ENCODE data around the gene TNN.
"Not testable (repeated sequence)": the region's sequence is repeated elsewhere in the genome, so short reads cannot be mapped to it uniquely, and the experiment has no call there.

The TNN gene

DNA sequence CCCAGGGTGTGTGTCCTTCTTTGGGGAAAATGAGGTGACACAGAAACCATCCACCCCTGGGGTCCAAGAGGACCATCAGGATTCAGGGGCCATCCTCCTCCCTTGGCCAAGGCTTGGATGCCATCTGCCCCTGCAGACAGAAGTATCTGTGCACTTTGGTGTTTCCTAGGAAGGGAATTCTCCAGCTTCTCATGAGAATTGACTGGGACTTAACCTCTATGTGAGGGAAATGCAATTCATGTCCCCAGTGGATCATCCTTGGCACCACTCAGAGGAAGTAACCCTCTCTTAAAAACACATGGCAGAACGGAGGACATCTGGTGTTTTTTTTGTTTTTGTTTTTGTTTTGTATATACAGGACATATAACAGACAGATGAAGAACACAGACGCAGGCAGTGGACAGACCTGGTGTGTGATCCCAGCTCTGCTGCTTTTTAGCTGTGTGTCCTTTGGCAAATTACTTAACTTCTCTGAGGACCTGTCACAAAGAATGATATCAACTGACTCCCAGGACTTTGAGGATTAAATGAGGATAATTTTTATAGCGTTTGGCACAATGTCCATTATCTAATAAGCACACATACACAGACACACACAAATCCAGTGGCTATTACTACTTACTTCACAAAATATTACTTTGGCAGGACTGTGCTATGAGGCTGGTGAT, 3.8 kb downstream of the TNN start:
- ATAC-seq: no peak

DNA sequence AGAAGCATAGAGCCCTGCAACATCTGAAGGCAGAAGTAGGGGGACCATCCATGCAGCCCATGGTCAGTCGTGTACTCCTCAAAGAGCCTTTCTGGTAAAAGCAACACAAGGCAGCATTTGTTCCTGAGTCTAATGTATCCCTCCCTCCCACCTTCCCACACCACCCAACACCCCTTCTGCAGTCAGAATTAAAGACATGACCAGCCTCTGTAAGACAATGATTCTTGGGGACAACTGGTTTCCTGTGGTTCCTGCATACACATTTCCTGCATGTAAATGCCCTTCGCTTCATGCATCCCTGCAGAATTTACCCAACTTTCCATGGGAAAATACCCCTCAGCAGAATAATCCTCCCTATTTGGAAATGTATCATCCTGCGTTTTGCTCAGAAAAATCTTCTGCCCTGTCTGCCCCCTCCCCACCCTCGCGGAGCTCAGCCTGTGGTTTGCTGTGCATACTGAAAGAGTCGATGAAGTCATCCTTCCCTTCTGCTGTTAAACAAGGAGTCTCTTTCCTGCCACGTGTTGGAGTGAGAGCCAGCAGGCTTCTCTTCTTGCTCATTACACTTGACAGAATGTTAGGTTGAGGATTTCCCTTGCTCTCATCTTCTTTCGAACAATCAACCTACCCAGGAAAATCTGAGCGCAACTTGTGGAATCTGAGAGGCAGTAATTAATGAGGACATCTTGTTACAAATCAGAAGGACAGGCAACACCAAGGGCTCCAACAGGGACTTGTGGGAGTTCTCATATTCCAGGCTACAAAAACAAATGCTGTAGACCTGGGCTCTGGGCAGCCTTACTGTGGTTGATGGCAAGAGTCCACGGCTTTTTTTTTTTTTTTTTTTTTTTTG, 4.7 kb downstream of the TNN start:
- ATAC-seq: peak in 1 of 2 donors; percentile 21

DNA sequence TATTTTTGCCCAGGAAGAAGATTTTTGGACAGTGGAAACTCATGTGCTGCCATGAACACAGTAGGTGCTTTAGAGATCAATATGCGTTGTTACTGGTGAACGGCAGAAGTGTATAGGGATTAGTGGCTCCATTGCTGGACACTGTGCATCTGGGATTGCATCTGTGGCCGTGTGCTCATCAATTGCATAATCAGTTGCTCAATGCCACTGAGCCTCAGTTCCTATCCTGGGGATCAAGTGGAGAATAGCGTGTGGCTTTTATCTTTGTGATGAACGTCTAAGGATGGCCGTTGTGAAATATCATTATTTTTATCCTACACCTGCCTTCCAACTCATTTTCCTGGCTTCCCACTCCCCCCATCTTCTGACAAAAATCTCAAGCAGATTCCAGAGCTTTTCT, 5.4 kb downstream of the TNN start:
- ATAC-seq: no peak

DNA sequence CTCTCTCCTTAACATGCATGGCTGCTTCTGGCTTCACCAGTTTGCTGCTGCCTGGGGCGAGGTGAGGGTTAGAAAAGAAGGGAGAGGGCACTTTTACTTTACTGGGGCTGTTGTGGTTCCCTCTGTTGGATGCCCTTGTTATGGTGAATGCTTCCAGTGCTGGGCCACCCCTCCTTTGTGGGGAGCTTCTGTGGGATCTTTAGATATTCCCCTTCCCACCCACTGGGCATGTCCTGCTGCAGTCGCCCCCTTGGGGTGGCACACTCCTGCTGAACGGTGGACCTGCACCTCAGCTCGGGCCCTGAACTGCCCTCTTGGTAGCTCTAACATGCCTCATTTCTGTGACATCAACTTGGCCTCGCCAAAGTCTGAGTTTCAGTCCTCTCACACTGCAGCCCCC, 6.0 kb downstream of the TNN start:
- ATAC-seq: no peak

DNA sequence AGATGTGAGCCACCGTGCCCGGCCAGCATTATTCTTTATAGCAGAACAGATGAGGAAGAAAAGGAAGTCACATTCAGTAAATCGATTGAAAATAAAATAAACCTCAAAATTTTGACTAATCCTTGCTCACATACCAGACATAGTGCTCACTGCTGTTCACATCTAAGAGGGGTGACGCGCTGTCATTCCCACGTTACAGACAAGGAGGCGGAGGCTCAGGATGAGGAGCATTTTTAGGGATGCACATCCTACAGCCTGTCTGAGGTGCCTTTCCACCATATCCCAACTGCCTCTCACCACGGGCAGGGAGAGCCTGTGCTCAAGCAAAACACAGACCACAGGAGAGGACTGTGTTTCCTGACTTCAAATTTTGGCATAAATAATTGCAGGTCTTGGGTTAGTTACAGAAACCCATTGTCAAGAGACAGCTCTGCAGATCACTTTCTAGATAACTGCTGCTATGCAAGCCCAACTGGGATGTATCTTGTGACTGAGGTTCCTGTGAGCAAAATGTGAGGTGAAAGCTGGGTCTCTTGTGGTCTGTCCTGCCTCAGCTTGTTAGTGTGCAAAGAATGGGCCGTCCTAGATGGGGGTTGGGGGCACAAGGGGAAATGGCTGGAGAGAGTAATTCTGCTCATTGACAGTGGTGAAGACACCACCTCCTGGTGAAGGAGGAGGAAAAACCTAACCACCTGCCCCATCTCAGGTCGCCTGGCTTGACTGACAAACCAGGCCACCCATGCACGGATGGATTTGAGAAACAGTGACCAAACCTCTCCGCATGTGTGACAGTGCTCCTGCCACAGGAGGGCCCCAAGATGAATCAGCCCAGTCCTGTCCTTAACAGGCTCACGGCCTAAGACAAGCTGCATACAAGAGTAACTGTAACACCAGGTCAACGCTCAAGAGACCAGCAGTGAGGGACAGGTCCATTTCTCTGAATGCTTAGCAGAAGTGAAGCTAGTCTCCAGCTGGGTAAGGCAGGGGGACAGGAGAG, 8.2 kb downstream of the TNN start:
- ATAC-seq: no peak

DNA sequence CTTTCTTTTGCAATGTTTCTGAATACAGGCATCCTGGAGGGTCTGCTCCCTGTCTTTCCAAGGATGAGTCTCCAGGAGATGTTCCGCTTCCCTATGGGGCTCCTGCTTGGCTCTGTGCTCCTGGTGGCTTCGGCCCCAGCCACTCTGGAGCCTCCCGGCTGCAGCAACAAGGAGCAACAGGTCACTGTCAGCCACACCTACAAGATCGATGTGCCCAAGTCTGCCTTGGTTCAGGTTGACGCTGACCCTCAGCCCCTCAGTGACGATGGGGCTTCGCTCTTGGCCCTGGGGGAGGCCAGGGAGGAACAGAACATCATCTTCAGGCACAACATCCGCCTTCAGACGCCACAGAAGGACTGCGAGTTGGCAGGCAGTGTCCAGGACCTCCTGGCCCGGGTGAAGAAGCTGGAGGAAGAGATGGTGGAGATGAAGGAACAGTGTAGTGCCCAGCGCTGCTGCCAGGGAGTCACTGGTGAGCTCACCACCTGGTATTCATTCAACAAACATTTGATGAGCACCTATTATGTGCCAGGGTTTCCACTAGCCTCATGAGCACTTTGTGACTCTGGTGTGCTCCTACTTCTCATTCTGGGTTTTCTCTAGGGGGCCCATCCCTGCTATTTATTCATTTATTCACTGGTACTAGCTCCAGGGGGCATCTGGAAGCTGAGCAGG, 9.9 kb downstream of the TNN start:
- ATAC-seq: no peak

DNA sequence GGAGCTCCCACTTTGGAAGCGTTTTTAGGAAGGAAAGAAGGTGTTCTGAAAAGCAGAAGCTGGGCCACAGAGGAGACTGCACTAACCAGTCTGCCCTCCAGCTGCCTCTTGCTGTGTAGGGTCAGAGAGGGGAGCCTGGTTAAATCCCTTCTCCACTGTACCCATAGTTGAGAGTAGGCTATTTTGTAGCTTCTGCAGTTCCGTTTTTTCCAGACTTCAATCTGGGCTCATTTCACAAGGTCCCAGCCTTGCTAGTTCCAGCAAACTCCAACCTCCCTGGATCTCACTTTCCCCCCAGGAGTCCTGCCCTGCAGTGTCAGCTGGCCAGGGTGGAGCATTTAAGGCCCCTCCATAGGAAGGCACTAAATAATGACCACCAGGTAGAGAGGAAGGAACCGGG, 11.0 kb downstream of the TNN start:
- no peak for ATAC-seq

DNA sequence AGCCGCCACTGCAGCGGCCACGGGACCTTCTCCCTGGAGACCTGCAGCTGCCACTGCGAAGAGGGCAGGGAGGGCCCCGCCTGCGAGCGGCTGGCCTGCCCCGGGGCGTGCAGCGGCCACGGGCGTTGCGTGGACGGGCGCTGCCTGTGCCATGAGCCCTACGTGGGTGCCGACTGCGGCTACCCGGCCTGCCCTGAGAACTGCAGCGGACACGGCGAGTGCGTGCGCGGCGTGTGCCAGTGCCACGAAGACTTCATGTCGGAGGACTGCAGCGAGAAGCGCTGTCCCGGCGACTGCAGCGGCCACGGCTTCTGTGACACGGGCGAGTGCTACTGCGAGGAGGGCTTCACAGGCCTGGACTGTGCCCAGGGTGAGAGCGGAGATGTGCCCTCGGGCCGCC, 11.7 kb downstream of the TNN start:
- no peak for ATAC-seq

DNA sequence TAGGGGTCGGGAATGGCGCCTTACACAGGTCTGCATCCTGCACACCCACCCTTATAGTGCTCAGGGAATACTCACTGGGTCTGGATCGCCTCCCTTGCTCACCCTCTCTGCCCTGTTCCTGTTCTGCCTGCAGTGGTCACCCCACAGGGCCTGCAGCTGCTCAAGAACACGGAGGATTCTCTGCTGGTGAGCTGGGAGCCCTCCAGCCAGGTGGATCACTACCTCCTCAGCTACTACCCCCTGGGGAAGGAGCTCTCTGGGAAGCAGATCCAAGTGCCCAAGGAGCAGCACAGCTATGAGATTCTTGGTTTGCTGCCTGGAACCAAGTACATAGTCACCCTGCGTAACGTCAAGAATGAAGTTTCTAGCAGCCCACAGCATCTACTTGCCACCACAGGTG, 12.4 kb downstream of the TNN start:
- no peak for ATAC-seq

DNA sequence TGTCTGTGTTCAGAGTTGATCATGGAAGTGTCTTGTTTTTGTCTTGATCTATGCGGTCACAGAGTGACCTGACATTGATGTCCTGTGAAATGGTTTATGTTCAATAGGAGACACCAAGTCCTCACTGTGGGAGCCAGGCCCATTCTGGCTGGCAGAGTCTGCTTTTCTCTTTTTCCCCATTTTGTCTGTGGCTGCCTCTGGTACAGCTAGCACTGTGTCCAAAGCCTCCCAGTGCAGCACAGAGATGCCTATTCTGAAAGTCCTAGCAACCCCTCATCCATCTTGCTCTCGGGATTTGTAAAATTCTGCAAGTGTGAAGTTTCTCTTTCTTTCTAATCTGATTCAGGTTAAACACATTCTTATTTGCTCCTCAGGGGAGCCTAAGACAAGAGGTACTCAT, 14.3 kb downstream of the TNN start:
- ATAC-seq: no peak

DNA sequence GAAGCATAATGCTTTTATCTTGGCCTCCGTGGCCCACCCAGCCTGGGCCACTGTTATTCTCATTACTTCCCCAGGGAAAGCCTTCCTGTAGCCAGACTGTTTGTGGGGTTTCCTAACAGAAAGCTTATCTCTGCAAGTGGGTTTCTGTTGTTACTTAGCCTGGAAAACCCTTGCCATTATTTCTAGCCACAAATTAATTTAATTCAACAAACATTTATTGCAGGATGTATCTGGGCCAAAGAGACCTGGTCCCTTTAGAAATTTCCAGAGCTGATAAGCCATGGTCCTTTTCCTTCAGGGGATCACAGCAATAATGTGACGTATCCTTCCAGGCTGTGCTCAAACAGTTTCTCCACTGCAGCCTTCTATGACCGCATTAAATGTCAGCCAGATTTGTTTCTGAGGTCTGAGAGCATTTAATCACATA, 20.9 kb downstream of the TNN start:
- no peak for ATAC-seq

DNA sequence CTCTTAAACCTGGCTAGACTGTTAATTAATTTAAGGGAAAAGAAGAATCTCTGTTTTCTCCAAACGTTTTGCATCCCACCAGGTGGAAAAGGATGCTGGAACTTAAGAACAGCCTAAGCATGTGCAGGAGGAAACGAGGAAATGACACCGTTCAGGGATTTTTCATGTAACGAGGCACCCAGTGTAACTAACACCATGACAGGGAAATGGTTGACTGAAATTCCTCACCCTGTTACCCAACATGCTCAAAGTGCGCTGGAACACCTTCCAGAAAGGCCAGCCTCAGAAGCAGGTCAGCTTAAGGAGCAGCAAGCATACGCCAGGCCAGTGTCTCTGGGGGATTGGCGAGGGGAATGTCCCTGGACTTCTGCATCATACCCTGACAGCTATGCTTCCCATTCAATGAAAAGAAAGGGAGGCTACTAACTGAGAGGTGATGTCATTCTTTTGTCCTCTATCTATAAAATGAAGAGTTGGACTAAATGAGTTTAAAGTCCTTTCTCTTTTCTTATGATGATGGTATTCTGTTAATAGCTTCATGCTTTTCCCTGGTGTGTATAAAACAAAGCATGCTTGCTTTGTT, 21.6 kb downstream of the TNN start:
- no peak for ATAC-seq

DNA sequence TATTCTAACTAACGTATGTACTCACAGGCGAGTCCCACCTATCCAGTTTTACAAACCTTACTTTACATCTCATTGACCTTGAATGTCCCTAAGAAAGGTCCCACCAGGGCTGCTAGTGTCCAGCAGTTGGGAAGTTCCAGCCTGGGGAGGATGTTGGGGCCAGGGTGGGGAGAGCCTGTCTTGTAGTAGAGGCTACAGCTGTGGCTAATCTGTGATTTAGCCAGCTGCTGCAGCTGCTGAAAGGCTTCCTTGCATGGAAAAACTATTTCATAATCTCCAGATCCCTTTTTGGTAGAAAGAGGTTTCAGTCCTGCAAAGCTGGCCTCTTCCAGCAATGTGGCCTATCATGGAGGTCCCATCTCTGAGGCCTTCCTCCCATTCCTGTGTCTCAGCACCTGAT, 23.1 kb downstream of the TNN start:
- ATAC-seq: no peak

DNA sequence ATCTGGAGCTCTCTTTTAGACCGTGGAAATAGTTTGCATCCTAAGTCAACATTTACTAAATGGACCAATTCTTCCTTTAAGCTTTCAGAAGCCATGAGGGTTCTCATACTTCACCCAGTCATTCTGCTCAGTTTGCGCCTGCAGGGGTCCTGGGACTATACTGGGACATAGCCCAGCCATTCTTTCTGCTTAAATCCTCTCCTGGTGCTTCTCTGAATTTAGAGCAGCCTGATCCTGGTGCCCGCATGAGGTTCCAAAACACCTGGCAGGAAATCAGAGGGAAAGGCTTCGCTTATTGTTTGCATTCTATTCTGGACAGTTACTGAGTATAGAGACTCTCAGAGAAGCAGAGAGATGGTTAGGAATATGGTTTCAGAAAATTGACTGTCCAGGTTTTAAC, 27.0 kb downstream of the TNN start:
- ATAC-seq: no peak

DNA sequence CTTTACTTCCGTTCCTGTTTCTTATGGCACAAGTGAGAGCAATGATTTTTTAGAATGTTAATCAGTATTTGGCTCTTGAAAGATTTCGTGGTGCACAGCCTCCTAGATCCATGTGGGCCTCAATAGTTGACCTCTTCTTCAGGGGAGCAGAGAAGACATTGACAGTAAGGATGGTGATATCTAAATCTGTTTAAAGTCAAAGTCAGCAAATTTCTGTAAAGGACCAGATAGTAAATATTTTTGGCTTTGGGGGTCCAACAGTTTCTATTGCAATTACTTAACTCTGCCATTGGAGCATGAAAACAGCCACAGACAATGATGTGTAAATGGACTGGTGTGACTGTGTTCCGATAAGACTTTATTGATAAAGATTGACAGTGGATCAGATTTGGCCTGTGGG, 27.4 kb downstream of the TNN start:
- no peak for ATAC-seq

DNA sequence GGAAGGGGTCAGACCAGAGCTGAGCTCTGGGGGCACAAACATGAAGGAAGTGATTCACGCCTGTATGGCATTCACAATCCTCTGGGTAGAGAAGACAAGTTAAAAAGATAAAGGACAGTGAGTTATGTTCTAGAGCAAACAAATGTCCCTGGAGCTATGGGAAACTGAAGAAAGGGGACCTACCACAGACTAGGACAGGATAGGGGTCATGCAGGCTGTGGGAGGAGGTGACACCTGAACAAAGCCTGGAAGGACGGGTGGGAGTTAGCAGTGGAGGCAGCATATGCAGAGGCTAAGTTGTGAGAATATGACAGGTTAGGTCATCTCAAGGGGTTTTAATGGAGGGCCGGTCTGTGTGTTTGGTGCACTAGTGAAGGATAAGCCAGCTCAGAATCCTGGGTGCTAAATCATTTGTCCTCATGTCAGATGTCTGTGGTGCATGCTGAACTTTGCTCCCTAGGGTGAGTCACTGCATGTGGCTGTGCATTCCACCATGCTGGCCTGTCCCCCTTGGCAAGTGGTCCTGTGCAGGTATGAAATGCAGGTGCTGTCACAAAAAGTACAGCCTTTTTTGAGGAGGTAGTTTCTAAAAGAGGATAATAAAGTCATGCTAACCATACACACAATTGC, 28.5 kb downstream of the TNN start:
- no peak for ATAC-seq

DNA sequence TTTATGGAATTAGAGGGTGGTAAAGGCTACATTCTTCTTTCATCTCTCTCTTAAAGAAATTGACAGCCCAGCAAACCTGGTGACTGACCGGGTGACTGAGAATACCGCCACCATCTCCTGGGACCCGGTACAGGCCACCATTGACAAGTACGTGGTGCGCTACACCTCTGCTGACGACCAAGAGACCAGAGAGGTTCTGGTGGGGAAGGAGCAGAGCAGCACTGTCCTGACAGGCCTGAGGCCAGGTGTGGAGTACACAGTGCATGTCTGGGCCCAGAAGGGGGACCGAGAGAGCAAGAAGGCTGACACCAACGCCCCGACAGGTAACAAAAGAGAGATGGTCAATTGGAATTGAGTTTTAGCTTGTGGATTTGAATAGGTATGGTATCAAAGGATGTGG, 29.7 kb downstream of the TNN start:
- ATAC-seq: no peak

DNA sequence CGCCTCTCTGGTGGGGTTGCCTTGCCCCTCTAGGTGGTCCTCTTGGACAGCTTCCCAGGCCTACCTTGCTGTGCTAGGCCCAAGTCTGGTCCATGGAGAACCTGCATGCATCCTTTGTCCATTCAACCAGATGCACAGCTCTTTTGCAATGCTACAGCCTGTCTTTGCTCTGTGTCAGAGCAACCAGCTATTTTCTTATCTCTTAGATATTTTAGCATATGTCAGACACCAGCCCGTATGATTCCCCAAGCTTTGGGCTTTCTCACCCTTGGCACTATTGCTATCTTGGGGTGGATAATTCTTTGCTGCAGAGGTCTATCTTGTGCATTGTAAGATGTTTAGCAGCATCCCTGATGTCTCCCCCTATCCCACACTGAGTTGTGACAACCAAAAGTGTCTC, 32.3 kb downstream of the TNN start:
- ATAC-seq: no peak

DNA sequence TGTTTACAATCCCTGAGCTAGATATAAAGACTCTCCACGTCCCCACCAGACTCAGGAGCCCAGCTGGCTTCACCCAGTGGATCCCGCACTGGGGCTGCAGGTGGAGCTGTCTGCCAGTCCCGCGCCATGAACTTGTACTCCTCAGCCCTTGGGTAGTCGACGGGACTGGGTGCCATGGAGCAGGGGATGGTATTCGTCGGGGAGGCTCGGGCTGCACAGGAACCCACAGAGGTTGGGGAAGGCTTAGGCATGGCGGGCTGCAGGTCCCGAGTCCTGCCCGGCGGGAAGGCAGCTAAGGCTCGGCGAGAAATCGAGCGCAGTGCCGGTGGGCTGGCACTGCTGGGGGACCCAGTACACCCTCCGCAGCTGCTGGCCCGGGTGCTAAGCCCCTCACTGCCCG, 34.5 kb downstream of the TNN start:
- not testable (repeated sequence) for ATAC-seq

DNA sequence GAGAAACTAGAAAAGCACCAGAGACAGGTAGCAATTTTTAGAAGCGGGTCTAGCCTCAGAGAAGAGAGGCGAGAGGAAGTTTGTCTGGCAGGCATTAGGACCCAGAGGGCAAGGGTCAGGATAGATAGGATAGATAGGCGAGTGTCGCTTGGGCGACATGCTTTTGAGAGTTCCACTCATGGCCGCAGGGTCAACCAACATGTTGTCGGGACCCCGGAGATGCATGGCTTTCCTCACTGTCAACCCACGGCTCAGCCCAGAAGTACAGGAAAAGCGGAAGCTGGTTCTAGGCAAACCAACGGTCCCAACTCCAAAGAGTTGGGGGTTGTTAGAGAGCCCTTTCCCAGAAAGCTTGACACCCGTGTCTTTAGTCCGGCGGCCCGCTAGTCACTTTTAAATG, 38.9 kb downstream of the TNN start:
- not testable (repeated sequence) for ATAC-seq

DNA sequence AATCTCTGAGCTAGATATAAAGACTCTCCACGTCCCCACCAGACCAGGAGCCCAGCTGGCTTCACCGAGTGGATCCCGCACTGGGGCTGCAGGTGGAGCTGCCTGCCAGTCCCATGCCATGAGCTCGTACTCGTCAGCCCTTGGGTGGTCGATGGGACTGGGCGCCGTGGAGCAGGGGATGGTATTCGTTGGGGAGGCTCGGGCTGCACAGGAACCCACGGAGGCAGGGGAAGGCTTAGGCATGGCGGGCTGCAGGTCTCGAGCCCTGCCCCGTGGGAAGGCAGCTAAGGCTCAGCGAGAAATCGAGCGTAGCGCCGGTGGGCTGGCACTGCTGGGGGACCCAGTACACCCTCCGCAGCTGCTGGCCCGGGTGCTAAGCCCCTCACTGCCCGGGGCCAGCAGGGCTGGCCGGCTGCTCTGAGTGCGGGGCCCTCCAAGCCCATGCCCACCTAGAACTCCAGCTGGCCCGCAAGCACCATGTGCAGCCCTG, 40.7 kb downstream of the TNN start:
- not testable (repeated sequence) for ATAC-seq

DNA sequence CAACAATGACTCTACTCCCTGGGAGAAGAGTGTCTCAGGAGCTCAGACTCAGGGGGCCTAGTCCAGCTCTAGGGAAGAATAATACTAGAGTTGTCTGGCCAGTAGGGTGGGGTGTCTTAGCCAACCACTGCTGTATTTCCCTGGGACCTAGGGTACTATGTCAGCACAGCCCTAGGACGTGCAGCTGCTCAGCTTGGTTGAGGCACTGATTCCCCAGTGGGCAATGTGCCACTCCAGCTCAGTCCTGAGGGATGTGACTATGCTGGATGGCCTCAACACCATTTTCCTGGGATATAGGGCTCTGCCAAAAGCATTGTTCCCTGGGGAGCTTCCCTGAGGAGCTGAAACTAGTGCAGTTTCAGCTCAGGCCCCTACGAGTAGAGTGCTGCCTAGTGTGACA, 47.4 kb downstream of the TNN start:
- no peak for ATAC-seq
